ENCODE data around the gene SUCNR1. TPM values are rescaled to one million over a fixed set of nuclear protein-coding genes. Genes with fewer than 3 reads are reported as not detected.
A peak's percentile ranks its signal among the peaks of the same experiment; 100 is the strongest.
"Not testable (repeated sequence)": the region's sequence is repeated elsewhere in the genome, so short reads cannot be mapped to it uniquely, and the experiment has no call there.

The SUCNR1 gene
- total and polyA plus RNA-seq, 5 donors from 2014 or later = 0.17 TPM; not detected in 4

- H3K27ac ChIP-seq (ENCODE audit: insufficient read depth, low read length, poor library complexity, severe bottlenecking) = no peak overlapping the region
- no peaks in the 10 kb centered on the region for H3K4me1 ChIP-seq (ENCODE audit: control insufficient read depth, insufficient read depth, low read length, poor library complexity, severe bottlenecking)
- H3K27me3 ChIP-seq (ENCODE audit: control insufficient read depth, insufficient read depth, low read length) = no peaks in the 10 kb centered on the region
- no peaks in the 10 kb centered on the region for H3K36me3 ChIP-seq (ENCODE audit: control insufficient read depth, insufficient read depth, low read length)
- H3K4me3 ChIP-seq (ENCODE audit: low read depth, low read length) = no peak overlapping the region
- Mint-ChIP-seq H3K9me3 (no peaks in the 10 kb centered on the region), H3K27ac (no peak overlapping the region), H3K4me3 (no peak overlapping the region), H3K36me3 (no peaks in the 10 kb centered on the region), H3K4me1 (no peaks in the 10 kb centered on the region), H3K27me3 (peaks cover 20% of the 10 kb centered on the region)
- H3K9me3 ChIP-seq (ENCODE audit: control insufficient read depth in 2 of 2, low read length in 2 of 2) = no peaks in the 10 kb centered on the region
- no peak for DNase-seq
- ATAC-seq (ENCODE audit: low read depth in 2 of 2) = no peak
Observed at GRCh38 chr3:151863611-151864010, 9.8 kb upstream of the SUCNR1 start.

GRCh38 chr3:151864423-151865101 lies 8.9 kb upstream of the SUCNR1 start:
- ATAC-seq (ENCODE audit: low read depth in 2 of 2) (no peak), DNase-seq (no peak)
- H3K27ac Mint-ChIP-seq = no peak overlapping the region
- Histone ChIP-seq H3K4me1 (ENCODE audit: control insufficient read depth, insufficient read depth, low read length, poor library complexity, severe bottlenecking) (no peaks in the 10 kb centered on the region), H3K4me3 (ENCODE audit: low read depth, low read length) (no peak overlapping the region), H3K27ac (ENCODE audit: insufficient read depth, low read length, poor library complexity, severe bottlenecking) (no peak overlapping the region), H3K36me3 (ENCODE audit: control insufficient read depth, insufficient read depth, low read length) (no peaks in the 10 kb centered on the region), H3K9me3 (ENCODE audit: control insufficient read depth in 2 of 2, low read length in 2 of 2) (no peaks in the 10 kb centered on the region), H3K27me3 (ENCODE audit: control insufficient read depth, insufficient read depth, low read length) (no peaks in the 10 kb centered on the region)
- no peaks in the 10 kb centered on the region for H3K36me3 Mint-ChIP-seq
- peaks cover 24% of the 10 kb centered on the region for H3K27me3 Mint-ChIP-seq
- no peaks in the 10 kb centered on the region for H3K9me3 Mint-ChIP-seq
- H3K4me1 Mint-ChIP-seq = no peaks in the 10 kb centered on the region
- no peak overlapping the region for H3K4me3 Mint-ChIP-seq

DNA sequence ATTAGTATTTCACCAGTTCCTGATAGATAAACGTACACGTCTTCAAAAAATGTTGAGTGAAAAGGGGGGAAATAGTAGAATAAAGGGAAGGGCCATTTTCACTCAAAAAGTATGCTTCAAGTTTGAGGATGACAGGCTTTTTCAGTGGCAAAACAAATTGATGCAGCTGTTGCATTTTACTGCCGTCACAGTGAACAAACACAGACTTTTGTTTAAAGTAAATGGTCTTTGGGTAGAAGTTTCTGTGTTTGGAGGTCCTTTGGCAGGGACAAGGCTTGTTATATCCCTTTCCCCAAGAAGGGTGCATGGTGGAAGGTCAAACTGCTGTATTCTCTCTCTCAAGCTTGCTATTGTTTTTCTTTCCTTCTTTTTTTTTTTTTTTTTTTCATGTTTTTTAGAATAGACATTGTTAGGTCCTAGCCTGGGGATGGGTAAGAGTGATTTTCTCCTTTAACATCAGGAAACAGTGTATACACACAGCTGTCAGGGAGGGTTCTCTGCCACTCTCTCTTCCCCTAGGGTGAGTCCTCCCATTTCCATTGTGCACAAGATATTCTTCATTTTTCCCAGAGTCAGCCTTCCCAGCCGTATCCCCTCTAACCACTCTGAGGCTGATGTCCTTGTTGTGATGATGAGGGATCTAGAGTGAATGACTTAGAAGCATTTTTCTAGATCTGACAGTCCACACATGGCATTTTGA lies 6.6 kb upstream of the SUCNR1 start:
- H3K36me3 Mint-ChIP-seq = no peaks in the 10 kb centered on the region
- H3K4me3 Mint-ChIP-seq = no peak overlapping the region
- Histone ChIP-seq H3K4me3 (ENCODE audit: low read depth, low read length) (no peak overlapping the region), H3K27ac (ENCODE audit: insufficient read depth, low read length, poor library complexity, severe bottlenecking) (no peak overlapping the region), H3K27me3 (ENCODE audit: control insufficient read depth, insufficient read depth, low read length) (no peaks in the 10 kb centered on the region), H3K36me3 (ENCODE audit: control insufficient read depth, insufficient read depth, low read length) (no peaks in the 10 kb centered on the region), H3K4me1 (ENCODE audit: control insufficient read depth, insufficient read depth, low read length, poor library complexity, severe bottlenecking) (no peaks in the 10 kb centered on the region), H3K9me3 (ENCODE audit: control insufficient read depth in 2 of 2, low read length in 2 of 2) (no peaks in the 10 kb centered on the region)
- no peak overlapping the region for H3K27ac Mint-ChIP-seq
- peaks cover 0 to 5% (median 2%) of the 10 kb centered on the region in 4 donors for H3K4me1 Mint-ChIP-seq
- DNase-seq (no peak), ATAC-seq (ENCODE audit: low read depth in 2 of 2) (no peak)
- H3K27me3 Mint-ChIP-seq = peaks cover 24% of the 10 kb centered on the region
- H3K9me3 Mint-ChIP-seq = no peaks in the 10 kb centered on the region

- DNase-seq (no peak), ATAC-seq (ENCODE audit: low read depth in 2 of 2) (no peak)
- Mint-ChIP-seq H3K27ac (no peak overlapping the region), H3K9me3 (no peaks in the 10 kb centered on the region), H3K4me3 (no peak overlapping the region), H3K4me1 (peaks cover 0 to 7% (median 2%) of the 10 kb centered on the region in 4 donors), H3K36me3 (no peaks in the 10 kb centered on the region), H3K27me3 (peaks cover 29% of the 10 kb centered on the region)
- Histone ChIP-seq H3K9me3 (ENCODE audit: control insufficient read depth in 2 of 2, low read length in 2 of 2) (no peaks in the 10 kb centered on the region), H3K27me3 (ENCODE audit: control insufficient read depth, insufficient read depth, low read length) (peaks cover 1% of the 10 kb centered on the region), H3K4me1 (ENCODE audit: control insufficient read depth, insufficient read depth, low read length, poor library complexity, severe bottlenecking) (no peaks in the 10 kb centered on the region), H3K4me3 (ENCODE audit: low read depth, low read length) (no peak overlapping the region), H3K27ac (ENCODE audit: insufficient read depth, low read length, poor library complexity, severe bottlenecking) (no peak overlapping the region), H3K36me3 (ENCODE audit: control insufficient read depth, insufficient read depth, low read length) (no peaks in the 10 kb centered on the region)
Observed at GRCh38 chr3:151867666-151868065, 5.8 kb upstream of the SUCNR1 start.

GRCh38 chr3:151869181-151869580 lies 4.3 kb upstream of the SUCNR1 start:
- ATAC-seq (ENCODE audit: low read depth in 2 of 2) (no peak), DNase-seq (no peak)
- no peaks in the 10 kb centered on the region for H3K9me3 Mint-ChIP-seq
- Histone ChIP-seq H3K27ac (ENCODE audit: insufficient read depth, low read length, poor library complexity, severe bottlenecking) (no peak overlapping the region), H3K4me3 (ENCODE audit: low read depth, low read length) (no peak overlapping the region), H3K9me3 (ENCODE audit: control insufficient read depth in 2 of 2, low read length in 2 of 2) (no peaks in the 10 kb centered on the region), H3K27me3 (ENCODE audit: control insufficient read depth, insufficient read depth, low read length) (peaks cover 2% of the 10 kb centered on the region), H3K4me1 (ENCODE audit: control insufficient read depth, insufficient read depth, low read length, poor library complexity, severe bottlenecking) (no peaks in the 10 kb centered on the region), H3K36me3 (ENCODE audit: control insufficient read depth, insufficient read depth, low read length) (no peaks in the 10 kb centered on the region)
- peaks cover 29% of the 10 kb centered on the region for H3K27me3 Mint-ChIP-seq
- H3K4me3 Mint-ChIP-seq = no peak overlapping the region
- no peak overlapping the region for H3K27ac Mint-ChIP-seq
- peaks cover 0 to 7% (median 2%) of the 10 kb centered on the region in 4 donors for H3K4me1 Mint-ChIP-seq
- no peaks in the 10 kb centered on the region for H3K36me3 Mint-ChIP-seq

DNA sequence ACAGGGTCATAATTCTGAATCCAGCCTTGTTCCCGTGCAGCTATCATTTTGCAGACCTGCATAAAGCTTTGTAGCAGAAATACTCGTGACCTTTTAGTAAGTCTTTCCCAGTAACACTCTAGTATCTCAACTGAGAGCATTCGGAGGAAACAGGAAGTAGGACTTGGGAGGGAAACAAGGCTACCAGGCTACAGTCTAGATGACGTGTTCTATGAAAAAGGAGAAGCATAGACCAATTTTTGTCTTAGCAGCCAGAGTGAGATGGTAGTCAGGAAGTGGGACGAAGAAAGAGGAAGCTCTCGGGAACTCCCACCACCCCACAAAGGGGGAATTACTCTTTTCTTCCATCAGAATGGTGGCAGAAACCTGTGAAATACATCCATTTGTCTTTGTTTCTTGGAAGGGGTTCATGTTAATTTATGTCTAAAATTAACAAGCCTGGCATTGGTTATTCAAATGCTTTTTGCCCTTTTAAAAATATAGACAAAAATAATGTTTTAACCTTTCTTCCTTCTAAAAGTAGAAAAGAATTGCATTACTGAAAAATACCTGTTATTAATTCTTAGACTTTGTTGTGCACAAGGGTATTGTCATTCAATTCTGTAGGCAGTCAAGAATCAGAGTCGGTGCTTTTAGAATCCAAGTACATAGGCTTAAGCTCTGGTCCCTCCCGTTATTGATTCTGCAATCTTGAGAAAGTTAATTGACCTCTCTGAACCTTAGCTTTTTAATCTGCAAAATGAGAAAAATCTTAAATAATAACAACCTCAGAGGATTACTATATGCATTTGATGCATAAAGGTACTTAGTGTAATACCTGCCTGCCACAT lies 1.6 kb upstream of the SUCNR1 start:
- H3K4me1 Mint-ChIP-seq = peaks cover 0 to 7% (median 2%) of the 10 kb centered on the region in 4 donors
- H3K27ac Mint-ChIP-seq = no peak overlapping the region
- no peak overlapping the region for H3K4me3 Mint-ChIP-seq
- DNase-seq = peak in 1 of 3 donors; percentile 27
- Histone ChIP-seq H3K9me3 (ENCODE audit: control insufficient read depth in 2 of 2, low read length in 2 of 2) (no peaks in the 10 kb centered on the region), H3K36me3 (ENCODE audit: control insufficient read depth, insufficient read depth, low read length) (no peaks in the 10 kb centered on the region), H3K4me3 (ENCODE audit: low read depth, low read length) (no peak overlapping the region), H3K4me1 (ENCODE audit: control insufficient read depth, insufficient read depth, low read length, poor library complexity, severe bottlenecking) (no peaks in the 10 kb centered on the region), H3K27ac (ENCODE audit: insufficient read depth, low read length, poor library complexity, severe bottlenecking) (no peak overlapping the region), H3K27me3 (ENCODE audit: control insufficient read depth, insufficient read depth, low read length) (peaks cover 6% of the 10 kb centered on the region)
- H3K27me3 Mint-ChIP-seq = peaks cover 19% of the 10 kb centered on the region
- ATAC-seq (ENCODE audit: low read depth in 2 of 2) = peak; percentile 56 to 58
- H3K9me3 Mint-ChIP-seq = no peaks in the 10 kb centered on the region
- no peaks in the 10 kb centered on the region for H3K36me3 Mint-ChIP-seq

GRCh38 chr3:151874079-151874478 lies 636 bp downstream of the SUCNR1 start:
- not testable (repeated sequence) for H3K9me3 Mint-ChIP-seq; H3K27ac Mint-ChIP-seq; DNase-seq; H3K36me3 ChIP-seq (ENCODE audit: control insufficient read depth, insufficient read depth, low read length); H3K4me3 Mint-ChIP-seq; H3K27ac ChIP-seq (ENCODE audit: insufficient read depth, low read length, poor library complexity, severe bottlenecking); H3K4me1 ChIP-seq (ENCODE audit: control insufficient read depth, insufficient read depth, low read length, poor library complexity, severe bottlenecking); ATAC-seq (ENCODE audit: low read depth in 2 of 2); H3K36me3 Mint-ChIP-seq; H3K27me3 ChIP-seq (ENCODE audit: control insufficient read depth, insufficient read depth, low read length); H3K9me3 ChIP-seq (ENCODE audit: control insufficient read depth in 2 of 2, low read length in 2 of 2); H3K4me3 ChIP-seq (ENCODE audit: low read depth, low read length); H3K4me1 Mint-ChIP-seq
- peaks cover 10% of the 10 kb centered on the region for H3K27me3 Mint-ChIP-seq

All from CD4-positive, CD25-positive, alpha-beta regulatory T cell (primary cell).